Stimulated activated CD4-positive, alpha-beta T cell treated with anti-CD3 and anti-CD28 coated beads, Interleukin-12 subunit alpha, Interleukin-12 subunit beta, amount 100 ng/mL, for 4 hours (primary cell): Measurements from ENCODE around the gene GRIK2.

Experiments
- DNase-seq: peaks from one replicate; pipeline ENCODE4 v3.0.0-alpha.2; 2020

Gene GRIK2

DNA sequence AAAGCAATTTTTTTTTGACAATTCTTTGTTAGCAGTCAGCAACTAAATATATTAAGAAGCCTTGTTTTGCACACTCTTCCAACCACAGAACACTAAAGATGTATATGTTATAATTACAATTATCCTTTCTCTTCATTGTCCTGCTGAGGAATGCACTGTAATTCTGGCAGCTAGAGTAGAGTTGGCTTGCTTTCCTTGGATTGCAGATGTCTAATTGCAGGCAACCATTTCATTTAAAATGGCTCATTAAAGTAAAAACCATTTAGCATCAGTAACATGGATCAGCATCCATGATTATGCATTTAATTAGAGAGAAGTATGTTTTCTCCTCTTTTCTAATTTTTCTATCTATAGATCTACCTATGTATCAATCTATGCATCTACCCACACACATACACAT is 335.4 kb downstream of the GRIK2 start:
- no peak for DNase-seq

DNA sequence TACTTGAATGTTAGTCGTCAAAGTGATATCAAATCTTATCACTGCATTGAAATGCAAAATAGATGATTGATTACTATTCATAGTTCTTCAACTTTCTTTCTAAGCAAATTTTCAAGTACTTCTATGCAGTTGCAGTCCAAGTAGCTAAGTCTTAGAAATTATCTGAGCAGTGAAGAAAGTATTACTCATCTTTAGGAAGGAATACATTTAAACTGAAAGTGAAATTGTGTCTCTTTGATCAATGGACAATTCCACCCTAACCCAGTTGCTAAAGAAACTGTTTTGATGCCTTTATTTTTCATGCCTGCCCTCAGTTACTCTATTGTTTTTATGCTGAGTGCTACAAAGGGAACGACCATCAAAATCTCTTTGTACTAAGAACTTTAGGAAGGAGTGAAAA is 337.4 kb downstream of the GRIK2 start:
- no peak for DNase-seq

DNA sequence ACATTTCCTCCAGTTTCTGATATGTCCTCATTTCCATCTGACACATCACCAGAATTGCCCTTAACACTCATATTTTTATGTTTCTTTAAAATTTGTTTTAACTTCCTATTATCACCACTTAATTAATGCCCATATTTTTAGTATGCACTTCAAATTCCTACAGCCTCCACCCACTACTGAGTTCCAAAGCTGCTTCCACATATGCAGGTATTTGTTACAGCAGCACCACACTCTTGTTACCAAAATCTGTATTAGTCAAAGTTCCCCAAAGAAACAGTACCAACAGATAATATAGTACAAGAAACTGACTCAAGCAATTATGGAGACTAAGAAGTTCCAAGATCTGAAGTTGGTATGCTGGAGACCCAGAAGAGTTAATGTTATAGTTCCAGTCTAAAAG is 340.4 kb downstream of the GRIK2 start:
- DNase-seq = no peak

DNA sequence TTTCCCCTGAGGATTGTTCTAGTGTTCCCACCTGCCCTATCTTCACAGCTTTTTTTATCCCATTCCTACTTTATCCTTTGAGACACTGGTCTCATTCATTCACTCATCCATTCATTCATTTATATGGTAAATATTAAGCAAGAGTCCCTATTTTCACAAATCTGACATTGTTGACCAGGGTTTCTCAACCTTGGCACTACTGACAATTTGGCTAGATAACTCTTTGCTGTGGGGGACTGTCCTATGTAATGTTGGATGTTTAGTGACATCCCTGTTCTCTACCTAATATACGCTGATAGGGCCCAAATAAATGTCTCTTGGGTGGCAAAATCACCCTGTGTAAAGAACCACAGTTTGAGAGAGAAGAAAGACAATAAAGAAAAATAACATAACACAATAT is 345.0 kb downstream of the GRIK2 start:
- DNase-seq = no peak

DNA sequence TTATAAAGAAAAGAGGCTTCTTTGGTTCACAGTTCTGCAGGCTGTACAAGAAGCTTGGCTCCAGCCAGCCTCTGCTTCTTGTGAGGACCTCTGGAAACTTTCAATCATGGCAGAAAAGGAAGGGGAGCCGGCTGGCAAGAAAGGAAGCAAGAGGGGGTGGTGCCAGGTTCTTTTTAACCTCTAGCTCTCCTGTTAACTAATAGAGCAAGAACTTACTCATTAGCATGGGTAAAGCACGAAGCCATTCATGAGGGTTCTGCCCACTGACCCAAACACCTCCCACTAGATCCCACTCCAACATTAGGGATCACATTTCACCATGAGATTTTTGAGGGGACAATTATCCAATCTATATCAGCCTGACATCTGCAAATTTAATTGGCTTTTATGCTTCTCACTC is 347.1 kb downstream of the GRIK2 start:
- DNase-seq = no peak

DNA sequence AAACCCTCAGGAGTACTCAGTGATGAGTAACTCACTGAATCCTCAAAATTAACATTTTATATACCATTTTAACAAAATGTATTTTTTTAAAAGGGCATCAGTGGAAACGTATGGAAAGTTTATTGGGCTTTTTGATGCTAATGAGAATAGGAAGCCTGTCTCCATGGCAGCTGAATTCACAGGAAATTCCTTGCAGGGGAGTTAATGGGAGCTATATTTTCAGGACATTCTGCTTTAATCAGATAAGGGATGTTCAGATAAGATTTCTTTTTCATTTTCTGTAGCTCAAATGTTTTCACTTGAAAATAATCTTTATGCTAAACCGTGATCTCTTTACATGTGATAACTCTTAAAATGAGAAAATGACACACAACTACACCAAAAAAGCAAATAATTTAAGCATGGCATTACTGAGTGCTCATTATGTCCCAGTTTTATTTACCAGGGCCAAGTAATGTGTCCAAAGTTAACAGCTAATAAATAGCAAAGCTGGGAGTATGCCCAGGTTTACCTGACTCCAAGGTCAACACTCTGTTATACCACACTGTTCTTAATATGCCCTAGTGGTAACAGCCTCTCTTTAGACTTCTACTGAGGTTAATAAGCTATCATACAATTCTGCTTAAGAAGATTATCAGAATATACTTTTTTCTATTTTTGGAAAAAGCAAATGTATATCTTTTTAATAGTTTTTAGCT is 348.1 kb downstream of the GRIK2 start:
- DNase-seq = no peak

DNA sequence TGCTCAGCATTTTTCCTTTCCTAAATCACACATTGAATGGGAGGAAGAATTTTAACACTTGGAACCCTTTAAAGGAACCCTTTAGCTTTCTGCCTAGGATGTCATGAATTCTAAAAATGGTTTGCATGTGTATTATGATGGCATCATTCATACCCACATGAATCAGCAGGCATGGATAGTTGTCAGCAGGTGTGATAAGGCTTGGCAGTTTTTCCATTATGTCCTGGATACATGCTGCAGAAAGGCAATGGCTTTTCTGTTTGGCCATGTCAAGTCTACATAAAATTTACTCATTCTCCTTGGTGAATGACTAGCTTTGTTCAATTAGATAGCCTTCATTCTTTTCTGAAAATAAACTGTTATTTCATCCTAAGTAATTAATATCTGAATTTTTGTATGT is 353.7 kb downstream of the GRIK2 start:
- no peak for DNase-seq

DNA sequence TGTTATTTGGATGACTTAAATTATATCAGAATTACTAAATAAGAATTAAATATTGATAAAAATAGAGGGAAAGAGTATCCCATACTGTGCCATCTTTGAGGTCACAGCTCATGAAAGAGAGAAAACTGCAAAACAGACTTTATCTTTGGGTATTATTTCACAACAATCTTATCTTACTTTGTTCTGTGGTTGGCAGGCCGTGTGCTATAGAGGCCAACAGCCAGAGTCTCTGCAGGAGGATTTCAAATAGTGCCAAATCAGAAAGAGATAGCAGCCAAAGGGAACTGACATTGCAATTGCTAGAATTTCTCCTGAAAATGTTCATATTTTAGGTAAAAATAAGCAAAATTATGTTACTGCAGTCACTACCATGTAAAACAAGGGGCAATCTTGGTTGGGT is 354.2 kb downstream of the GRIK2 start:
- no peak for DNase-seq

DNA sequence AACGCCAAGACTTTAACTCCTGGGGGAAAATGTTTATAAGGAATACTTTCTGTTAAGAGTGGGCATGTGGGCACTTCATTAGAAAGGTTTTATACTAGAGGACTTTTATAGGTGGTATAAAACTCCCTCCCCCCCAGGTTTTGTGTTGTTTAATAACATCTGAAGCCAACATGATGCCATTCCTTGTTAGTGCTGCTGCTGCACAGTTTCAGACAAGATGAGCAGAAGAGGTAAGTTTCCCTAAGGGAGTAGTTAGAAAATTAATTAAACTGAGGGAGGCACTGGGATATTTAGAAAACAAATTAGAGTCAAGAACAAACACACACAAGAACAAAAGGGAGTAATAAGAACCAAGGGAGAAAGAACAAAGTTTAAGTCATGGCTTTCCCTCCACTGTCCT is 362.4 kb downstream of the GRIK2 start:
- no peak for DNase-seq

DNA sequence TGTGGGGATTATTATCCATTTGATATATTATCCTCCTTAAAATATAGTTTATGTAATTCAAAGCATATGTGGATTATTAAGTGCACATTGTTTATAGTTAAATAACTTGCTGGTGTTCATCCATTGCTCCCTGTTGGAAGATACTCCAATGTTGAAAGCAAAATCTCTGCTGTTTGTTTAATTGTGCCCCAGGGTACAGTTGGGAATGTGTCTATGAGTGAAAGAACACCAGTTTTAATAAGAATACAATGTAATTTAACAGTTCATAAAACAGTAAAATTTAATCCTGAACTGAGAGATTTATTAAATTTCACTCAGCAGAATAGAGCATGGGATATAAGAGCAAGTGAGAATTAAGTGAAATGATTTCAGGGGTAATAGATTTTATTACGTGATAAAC is 364.9 kb downstream of the GRIK2 start:
- DNase-seq = no peak

DNA sequence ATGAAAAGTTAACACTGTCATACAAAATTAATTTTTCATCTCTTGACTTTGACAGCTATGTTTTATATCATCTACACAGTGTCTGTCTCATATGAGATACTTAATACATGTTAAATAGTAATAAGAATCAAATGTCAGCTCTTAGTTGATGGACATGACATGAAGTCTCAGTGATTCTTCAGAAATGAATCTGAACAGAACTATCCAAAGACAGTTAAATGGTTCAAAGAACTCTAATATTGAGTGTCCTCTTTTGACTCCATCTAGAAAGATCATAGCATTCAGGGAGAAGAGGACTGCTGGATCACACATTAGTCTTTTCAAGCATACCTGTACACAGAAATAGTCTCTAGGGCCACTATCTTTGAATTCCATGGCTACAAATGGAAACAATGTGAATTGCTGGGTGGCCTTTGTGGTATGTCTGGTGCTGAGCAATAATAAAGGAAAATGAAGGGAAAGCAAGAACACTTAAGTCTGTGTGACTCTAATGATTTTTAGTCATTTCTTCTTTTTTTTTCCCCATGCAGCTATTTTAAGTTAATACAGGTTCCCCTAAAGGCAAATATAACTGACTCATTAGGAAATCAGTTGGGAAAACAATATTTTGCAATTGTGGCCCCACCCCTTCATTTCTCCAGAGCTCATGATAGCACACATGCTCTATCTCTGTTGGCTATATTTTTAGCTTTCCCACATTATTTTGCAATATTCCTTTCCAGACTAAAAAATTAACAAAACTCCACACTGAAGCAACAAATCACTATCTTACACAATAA is 367.5 kb downstream of the GRIK2 start:
- DNase-seq = no peak

DNA sequence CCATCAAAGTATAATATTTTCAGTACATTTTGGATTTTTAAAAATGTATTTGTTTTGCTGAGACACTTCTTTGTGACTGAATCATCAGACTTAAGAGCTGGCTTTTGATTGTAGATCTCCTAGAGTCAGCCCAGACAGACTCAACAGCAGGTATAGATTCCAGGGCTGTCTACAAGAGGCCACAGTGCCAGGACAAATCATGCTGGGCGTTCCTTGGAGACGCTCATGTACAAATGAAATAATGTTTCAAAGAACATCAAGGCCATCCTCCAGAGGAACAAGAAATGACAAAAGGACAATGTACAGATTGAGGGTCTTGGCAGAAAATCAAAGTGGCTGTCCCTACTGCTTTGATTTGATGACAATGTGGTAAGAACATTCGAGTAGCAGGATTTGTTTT is 369.3 kb downstream of the GRIK2 start:
- no peak for DNase-seq

DNA sequence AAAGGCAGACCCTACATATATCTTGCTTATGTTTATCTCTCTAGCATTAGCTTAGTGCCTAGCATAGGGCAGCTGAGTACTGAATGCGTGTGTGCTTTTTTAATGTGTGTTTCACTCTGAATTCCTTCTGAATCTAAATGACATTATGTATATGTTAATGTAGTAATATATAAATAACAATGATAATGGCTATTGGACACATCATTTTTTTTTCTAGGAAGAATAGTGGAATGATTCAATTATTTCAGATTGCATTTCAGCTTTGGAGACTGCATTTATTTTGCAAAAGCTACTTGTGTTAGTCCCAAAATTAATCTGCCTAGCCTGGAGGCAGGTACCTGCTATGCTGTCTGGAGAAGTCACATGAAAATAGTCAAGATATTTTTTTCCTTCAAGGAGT is 371.8 kb downstream of the GRIK2 start:
- DNase-seq = no peak

DNA sequence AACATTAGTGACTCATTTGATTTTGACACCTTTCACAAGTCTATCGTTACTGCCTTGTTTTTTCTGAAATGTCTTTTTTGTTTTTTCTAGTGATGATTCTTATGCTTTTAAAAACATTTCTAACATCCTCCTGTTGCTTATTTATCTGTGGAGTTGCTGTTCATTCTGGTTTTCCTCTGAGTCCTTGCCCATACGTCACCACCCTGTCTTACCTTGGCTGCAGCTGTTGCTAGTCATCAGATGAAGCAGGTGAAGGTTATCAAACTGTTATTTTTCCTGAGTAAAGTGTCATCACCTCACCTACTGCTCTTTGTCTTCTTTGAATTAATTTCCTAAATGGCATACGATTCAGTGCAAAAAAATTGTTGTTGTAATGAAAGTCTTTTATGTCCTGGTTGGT is 376.6 kb downstream of the GRIK2 start:
- DNase-seq = no peak

DNA sequence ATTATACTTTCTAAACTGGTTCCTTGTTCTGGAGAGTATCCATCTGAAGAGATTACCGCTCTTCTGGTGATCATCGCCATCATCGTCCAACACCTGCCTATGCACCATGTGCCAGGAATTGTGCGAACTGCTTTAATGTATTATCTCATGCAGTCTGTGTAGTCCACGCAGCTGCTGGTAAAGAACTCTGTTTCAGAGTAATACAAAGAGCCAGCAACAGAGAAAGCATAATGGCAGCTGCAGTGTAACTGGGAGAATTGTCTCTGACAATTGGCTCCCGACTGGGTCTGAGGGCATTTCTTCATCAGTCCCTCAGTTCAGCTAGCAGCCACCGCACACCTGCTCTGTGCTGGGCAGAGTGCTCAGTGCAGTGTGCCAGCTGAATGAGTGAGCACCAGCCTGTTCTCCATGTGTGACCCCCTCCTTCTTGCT is 383.4 kb downstream of the GRIK2 start:
- DNase-seq = no peak

DNA sequence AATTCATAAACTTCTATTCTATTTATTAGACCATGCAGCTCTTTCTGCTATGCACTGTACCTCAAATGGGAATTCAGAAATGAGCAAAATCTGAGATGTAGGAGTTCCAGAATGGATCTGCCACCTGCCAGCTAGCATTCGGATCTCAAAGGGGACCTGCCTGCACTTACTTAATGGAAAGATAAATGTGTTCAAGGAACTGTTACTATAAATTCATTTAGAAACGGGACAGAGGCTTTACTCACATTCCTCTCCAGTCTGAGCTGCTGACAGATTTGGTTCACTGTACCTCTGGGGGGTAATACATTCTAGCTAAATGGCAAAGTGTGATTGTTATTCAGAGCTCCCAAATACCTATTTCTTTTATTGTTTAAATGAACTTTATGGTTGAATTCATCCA is 384.1 kb downstream of the GRIK2 start:
- DNase-seq = no peak

DNA sequence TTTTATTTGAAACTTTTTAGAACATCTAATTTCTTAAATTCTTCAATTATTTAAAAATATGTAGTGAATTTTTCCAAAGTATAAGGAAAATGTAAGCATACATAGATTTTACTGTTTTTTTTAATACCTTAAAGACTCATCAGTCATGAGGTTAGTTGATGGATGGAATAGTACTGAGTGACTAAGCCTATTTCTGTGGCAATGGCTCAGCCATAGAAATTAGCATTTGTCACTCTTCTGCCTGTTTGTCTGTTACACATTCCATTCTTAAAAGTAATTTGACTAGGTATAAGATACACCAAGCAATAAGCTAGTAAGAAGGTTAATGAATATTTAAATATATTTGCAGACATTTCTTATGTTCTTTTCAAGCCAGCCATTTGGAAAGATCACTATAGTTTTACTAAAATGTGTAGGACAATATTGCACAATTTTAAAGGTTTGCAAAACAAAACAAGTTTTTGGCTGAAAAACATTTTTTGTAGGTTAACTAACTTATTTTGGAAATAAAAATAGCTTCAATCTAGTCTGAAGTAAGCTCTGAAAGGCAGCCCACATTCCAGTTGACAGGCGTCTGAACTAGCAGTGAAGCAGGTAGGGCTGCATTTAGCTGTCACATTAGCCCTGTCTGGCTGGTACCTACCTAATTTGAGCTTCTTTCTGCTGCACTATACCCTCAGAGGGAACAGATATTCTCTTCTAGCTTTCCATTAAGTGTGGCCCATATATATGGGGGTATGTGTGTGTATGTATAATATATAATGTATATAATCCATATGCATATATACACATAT is 385.7 kb downstream of the GRIK2 start:
- no peak for DNase-seq

DNA sequence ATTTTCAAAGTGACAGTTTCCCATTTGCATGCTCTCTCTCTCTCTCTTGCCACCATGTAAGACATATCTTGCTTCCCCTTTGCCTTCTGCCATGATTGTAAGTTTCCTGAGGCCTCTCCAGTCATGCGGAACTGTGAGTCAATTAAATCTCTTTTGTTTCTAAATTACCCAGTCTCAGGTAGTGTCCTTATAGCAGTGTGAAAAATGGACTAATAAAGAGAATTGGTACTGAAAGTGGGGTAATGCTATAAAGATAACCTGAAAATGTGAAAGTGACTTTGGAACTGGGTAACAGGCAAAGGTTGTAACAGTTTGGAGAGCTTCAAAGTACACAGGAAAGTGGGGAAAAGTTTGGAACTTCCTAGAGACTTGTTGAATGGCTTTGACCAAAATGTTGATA is 389.8 kb downstream of the GRIK2 start:
- no peak for DNase-seq

DNA sequence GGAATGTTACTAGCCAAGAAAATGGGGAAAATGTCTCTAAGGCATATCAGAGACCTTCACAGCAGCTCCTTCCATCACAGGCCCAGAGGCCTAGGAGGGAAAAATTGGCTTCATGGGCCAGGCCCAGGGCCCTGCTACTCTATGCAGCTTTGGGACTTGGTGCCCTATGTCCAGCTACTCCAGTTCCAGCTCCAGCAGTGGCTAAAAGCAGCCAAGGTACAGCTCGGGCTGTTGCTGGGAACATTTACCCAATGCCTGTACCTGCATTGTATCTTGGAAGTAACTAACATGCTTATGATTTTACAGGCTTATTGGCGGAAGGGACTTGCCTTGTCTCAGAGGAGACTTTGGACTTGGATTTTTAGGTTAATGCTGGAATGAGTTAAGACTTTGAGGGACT is 390.6 kb downstream of the GRIK2 start:
- no peak for DNase-seq

DNA sequence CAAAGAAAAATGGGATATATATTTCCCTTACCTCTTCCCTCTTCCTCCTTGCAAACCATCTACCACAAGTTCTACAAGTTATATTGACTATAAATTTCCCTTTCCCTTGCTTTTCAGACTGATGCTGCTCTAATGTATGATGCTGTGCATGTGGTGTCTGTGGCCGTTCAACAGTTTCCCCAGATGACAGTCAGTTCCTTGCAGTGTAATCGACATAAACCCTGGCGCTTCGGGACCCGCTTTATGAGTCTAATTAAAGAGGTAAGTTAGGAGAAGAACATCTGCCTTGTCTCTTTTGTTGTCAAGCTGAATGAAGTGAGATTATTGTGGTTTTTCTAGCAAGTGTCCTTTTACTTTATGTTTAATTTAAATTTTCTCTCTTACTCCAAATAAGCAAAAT is 406.0 kb downstream of the GRIK2 start:
- no peak for DNase-seq

DNA sequence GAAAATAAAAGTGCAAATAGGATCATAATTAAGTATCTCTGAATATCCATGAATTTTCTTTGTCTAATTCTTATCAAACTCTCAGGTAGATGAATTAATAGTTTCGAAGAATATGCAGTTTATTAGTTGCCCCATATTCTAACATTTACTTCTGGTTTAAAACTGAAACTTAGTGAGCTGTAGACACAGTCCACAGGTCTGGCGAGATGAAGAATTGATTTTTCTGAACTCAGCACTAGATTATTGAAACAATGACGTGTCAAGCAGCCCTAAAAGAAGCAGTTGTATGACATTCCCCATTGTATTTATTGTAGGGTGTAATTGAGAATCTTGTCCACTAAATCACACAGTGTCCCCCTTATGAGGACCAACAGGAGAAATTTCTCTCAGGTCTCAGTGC is 407.1 kb downstream of the GRIK2 start:
- no peak for DNase-seq

DNA sequence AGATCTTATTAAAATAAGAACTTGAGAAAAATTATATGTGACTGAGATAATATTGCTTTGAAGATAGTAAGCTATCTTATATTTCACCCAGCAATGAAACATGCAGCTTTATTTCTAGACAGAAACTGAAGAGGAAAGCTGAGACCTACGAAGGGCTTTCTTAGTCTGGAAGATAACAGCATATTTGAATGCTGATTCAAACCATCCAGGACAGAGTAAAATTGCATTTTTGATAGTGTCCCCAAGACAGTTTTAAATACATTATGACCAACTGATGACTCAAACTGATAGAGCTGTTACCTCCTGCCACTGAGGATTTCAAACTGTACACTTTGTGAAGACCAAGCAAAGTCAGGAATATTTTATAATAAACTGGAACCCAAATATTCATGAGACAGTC is 409.6 kb downstream of the GRIK2 start:
- DNase-seq = no peak

DNA sequence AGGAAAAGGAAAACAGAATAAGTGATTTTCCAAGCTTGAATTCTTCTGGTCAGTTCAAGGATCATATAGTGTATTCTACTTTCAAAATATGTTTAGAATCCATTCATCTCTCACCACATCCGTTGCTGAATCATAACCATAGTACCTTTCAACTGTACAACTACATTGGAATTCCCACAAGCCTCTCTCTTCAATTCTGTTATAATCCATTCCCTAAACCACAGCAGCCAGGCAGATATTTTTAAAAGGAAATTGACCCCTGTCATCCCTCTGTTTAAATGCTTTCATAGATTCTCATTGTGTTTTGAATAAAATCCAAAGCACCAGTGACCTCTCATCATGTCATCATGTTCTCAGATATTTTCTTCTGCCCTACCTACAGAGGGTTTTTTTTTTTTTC is 412.7 kb downstream of the GRIK2 start:
- no peak for DNase-seq

DNA sequence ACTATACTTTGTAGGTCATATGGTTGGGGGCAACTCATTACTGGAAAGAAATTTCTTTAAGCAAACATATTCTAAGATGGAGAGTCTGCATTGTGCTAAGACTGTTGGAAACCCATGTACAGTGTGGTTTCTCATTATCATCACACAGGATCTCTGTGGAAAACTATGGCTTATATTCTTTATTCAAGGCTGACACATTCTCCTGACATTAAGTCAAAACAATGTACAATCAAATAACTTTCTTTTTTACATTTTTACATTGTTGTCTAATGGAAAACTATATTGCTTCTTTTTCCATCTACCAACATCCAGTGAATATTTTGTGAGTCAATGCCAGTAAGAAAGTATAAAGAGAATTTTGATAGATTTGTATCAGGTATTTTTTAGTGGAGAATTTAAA is 417.6 kb downstream of the GRIK2 start:
- no peak for DNase-seq
